ENCODE measurements around the gene MINDY4. TPM values are rescaled to one million over a fixed set of nuclear protein-coding genes. Genes with fewer than 3 reads are reported as not detected.

Gene MINDY4
- total and polyA plus RNA-seq, 2 of the 8 experiments (the other 6 are each of a cell fraction or from before 2014, with no cell fraction given), result 1.3 to 3.6 TPM

- Histone ChIP-seq H2BK120ac (replicated peaks; ENCODE audit: low read depth, low read length) (no peak overlapping the region), H3K18ac (ENCODE audit: extremely low read depth, low read length) (no peak overlapping the region)
Observed at GRCh38 chr7:30898411-30898810, 127.2 kb downstream of the MINDY4 start.

More at GRCh38 chr7:30898411-30898810, 127.2 kb downstream of the MINDY4 start:
- H3K23me2 ChIP-seq (ENCODE audit: low read depth, low read length), result no peaks in the 10 kb centered on the region
- H3K9me3 ChIP-seq (ENCODE audit: insufficient read depth in 2 of 2, low read depth in 1 of 2, low read length in 1 of 2), result no peaks in the 10 kb centered on the region
- H2AFZ ChIP-seq (ENCODE audit: low read length), result no peak overlapping the region
- CTCF ChIA-PET (ENCODE audit: partially characterized antibody), result interaction anchor here (0.6 to 1.5 kb wide), 7 partner anchors 8 to 224 kb away, joined by 3 to 4 read pairs (median 3); no protein-coding TSS in a partner anchor
- no peaks in the 10 kb centered on the region; a peak in 1 of 7 replicates for H3K27me3 ChIP-seq (replicated peaks in 1 of 4; ENCODE audit: control insufficient read depth in 3 of 4, extremely low read depth in 1 of 4, insufficient read depth in 3 of 4, low read length in 3 of 4)
- no peak overlapping the region for H3K4ac ChIP-seq (replicated peaks; ENCODE audit: insufficient read length, low read depth, low read length)
- FAIRE-seq (no peak), DNase-seq (ENCODE audit: low read depth in 1 of 2, low spot score in 2 of 2) (no peak)
- H2BK5ac ChIP-seq (ENCODE audit: low read depth, low read length), result no peak overlapping the region
- no peaks in the 10 kb centered on the region for H3K36me3 ChIP-seq (ENCODE audit: control insufficient read depth in 2 of 4, insufficient read depth in 4 of 4, low read length in 3 of 4)
- no peak overlapping the region for H2BK12ac ChIP-seq (ENCODE audit: low read depth, low read length)
- no peak overlapping the region for H2BK20ac ChIP-seq (ENCODE audit: low read length)
- POLR2A ChIA-PET (ENCODE audit: partially characterized antibody), result no interaction called here
- no peaks in the 10 kb centered on the region; a peak in 1 of 7 replicates for H3K4me1 ChIP-seq (replicated peaks in 1 of 4; ENCODE audit: control insufficient read depth in 3 of 4, insufficient read depth in 4 of 4, low read length in 3 of 4)
- H3K14ac ChIP-seq (ENCODE audit: insufficient read length), result no peak overlapping the region
- H3K79me1 ChIP-seq (ENCODE audit: low read depth, low read length), result no peaks in the 10 kb centered on the region
- no peak overlapping the region for H4K8ac ChIP-seq (ENCODE audit: extremely low read depth, insufficient read depth, low read length)
- H3K56ac ChIP-seq (replicated peaks; ENCODE audit: insufficient read length, low read depth, low read length), result no peak overlapping the region
- no peak overlapping the region for H4K5ac ChIP-seq (ENCODE audit: insufficient read length, low read depth, low read length)
- no peak overlapping the region for H4K91ac ChIP-seq (replicated peaks; ENCODE audit: insufficient read length, low read length)
- H3K4me2 ChIP-seq (ENCODE audit: insufficient read depth in 1 of 2, low read depth in 2 of 2, low read length in 2 of 2), result no peak overlapping the region
- no peak overlapping the region for H3K27ac ChIP-seq (ENCODE audit: low read depth, low read length)
- H3K79me2 ChIP-seq (ENCODE audit: control insufficient read depth in 1 of 2, insufficient read depth in 2 of 2, low read length in 2 of 2), result no peaks in the 10 kb centered on the region
- no peak overlapping the region for H3K4me3 ChIP-seq (ENCODE audit: extremely low read depth in 1 of 4, insufficient read depth in 2 of 4, low read depth in 3 of 4, low read length in 4 of 4)
- no peak overlapping the region for H3K23ac ChIP-seq (ENCODE audit: insufficient read length)
- no peak for TF ChIP-seq SP2 (IDR thresholded peaks at IDR 0.05; ENCODE audit: low read length)
- no peak for TF ChIP-seq RXRA (IDR thresholded peaks at IDR 0.05; ENCODE audit: insufficient read depth, low read depth, low read length)
- no peak for TF ChIP-seq CHD1 (IDR thresholded peaks at IDR 0.05; ENCODE audit: low read depth, low read length)
- no peak for TF ChIP-seq EGR1 (IDR thresholded peaks at IDR 0.05; ENCODE audit: borderline replicate concordance, low read depth, low read length)
- no peak for TF ChIP-seq RFX5 (IDR thresholded peaks at IDR 0.05; ENCODE audit: borderline replicate concordance, low read depth, low read length)
- no peak for TF ChIP-seq JUND (IDR thresholded peaks at IDR 0.05; ENCODE audit: low read length)
- TF ChIP-seq TEAD4 (IDR thresholded peaks at IDR 0.05; ENCODE audit: low read depth, low read length), result no peak
- no peak for TF ChIP-seq GABPA (IDR thresholded peaks at IDR 0.05; ENCODE audit: borderline replicate concordance, insufficient read depth, low read length)
- TF ChIP-seq KDM5A (IDR thresholded peaks at IDR 0.05; ENCODE audit: low read length), result no peak
- WGBS, 2 experiments (ENCODE audit: extremely low coverage in 1 of 2, insufficient coverage in 1 of 2, insufficient read length in 1 of 2, insufficient replicate concordance in 2 of 2, low coverage in 1 of 2, low lambda C conversion rate in 2 of 2, missing lambda C conversion rate in 1 of 2), result 91% methylated on average over 12 of the region's 12 CpGs; no CpG with 5 or more reads in 1 of the 2 experiments
- no peak overlapping the region for H3K9ac ChIP-seq (replicated peaks in 1 of 4; ENCODE audit: extremely low read depth in 1 of 4, low read depth in 3 of 4, low read length in 3 of 4)
- H2AK5ac ChIP-seq (ENCODE audit: low read depth, low read length), result no peak overlapping the region
- H2BK15ac ChIP-seq (ENCODE audit: low read length), result no peak overlapping the region
- peaks cover 0 to 2% of the 10 kb centered on the region in 2 experiments for H4K20me1 ChIP-seq (replicated peaks in 1 of 2; ENCODE audit: control insufficient read depth in 1 of 2, insufficient read depth in 2 of 2, low read length in 2 of 2)

Measured in H1 (cell line).